NCI-H526 (cell line): ENCODE measurements around the gene CHMP1A.
"Not testable (repeated sequence)": the region's sequence is repeated elsewhere in the genome, so short reads cannot be mapped to it uniquely, and the experiment has no call there.

ENCODE experiments used
- DNase-seq, 2 experiments: peaks; one replicate each; lab custom pipeline; 2025; lab: John Stamatoyannopoulos, UW

The CHMP1A gene

GRCh38 chr16:89658221-89658879, 842 bp upstream of the CHMP1A start:
- DNase-seq = peak in 1 of 2 experiments; percentile 33

GRCh38 chr16:89656435-89657121, 930 bp downstream of the CHMP1A start:
- no peak for DNase-seq

GRCh38 chr16:89655062-89655643, 2.4 kb downstream of the CHMP1A start:
- no peak for DNase-seq

- DNase-seq = no peak
Measured at GRCh38 chr16:89653656-89654295, 3.7 kb downstream of the CHMP1A start.

GRCh38 chr16:89651584-89651983, 5.9 kb downstream of the CHMP1A start:
- DNase-seq = no peak

GRCh38 chr16:89646906-89647305, 10.6 kb downstream of the CHMP1A start:
- DNase-seq = no peak

GRCh38 chr16:89646270-89646669, 11.2 kb downstream of the CHMP1A start:
- DNase-seq = no peak

- DNase-seq = no peak
Measured at GRCh38 chr16:89645122-89645521, 12.4 kb downstream of the CHMP1A start.

GRCh38 chr16:89643769-89644300, 13.7 kb downstream of the CHMP1A start:
- DNase-seq = no peak

GRCh38 chr16:89642574-89642973, 14.9 kb downstream of the CHMP1A start:
- no peak for DNase-seq

- DNase-seq = no peak
Measured at GRCh38 chr16:89641458-89642119, 15.9 kb downstream of the CHMP1A start.

GRCh38 chr16:89639385-89639784, 18.1 kb downstream of the CHMP1A start:
- no peak for DNase-seq

GRCh38 chr16:89638455-89638854, 19.1 kb downstream of the CHMP1A start:
- DNase-seq = no peak

GRCh38 chr16:89637379-89637778, 20.1 kb downstream of the CHMP1A start:
- no peak for DNase-seq

GRCh38 chr16:89636663-89637062, 20.8 kb downstream of the CHMP1A start:
- no peak for DNase-seq

GRCh38 chr16:89634463-89635385, 22.8 kb downstream of the CHMP1A start:
- DNase-seq = not testable (repeated sequence)

GRCh38 chr16:89633064-89633631, 24.4 kb downstream of the CHMP1A start:
- DNase-seq = no peak

- no peak for DNase-seq
Measured at GRCh38 chr16:89629827-89630610, 27.5 kb downstream of the CHMP1A start.
